Panc1 (cell line): Measurements from ENCODE around the gene KRT5. TPM values are rescaled to one million over a fixed set of nuclear protein-coding genes. Genes with fewer than 3 reads are reported as not detected.

Source experiments
- ATAC-seq: fragments of 200-7000 bp; cut with Tn5 transposase; 2 replicates; pipeline ENCODE4 v1.9.1; 2020; ENCODE audit warnings: mild to moderate bottlenecking, moderate library complexity
- BruUV-seq: library from RNA; stranded (reverse); fragments of 400-500 nt; replicated peaks from 2 replicates; lab custom pipeline; 2021; lab: Mats Ljungman, UMichigan
- CTCF ChIA-PET: fragments of 300-600 bp; sonication (Branson Sonifier 250); formaldehyde crosslinking; loops from one replicate; lab custom pipeline; 2022; ENCODE audit warnings: antibody characterized with exemption; lab: Charles Lee
- POLR2A ChIA-PET: fragments of 300-600 bp; sonication (Branson Sonifier 250); formaldehyde crosslinking; loops from one replicate; lab custom pipeline; 2022; ENCODE audit warnings: antibody characterized with exemption; lab: Charles Lee
- DNase-seq: peaks from one replicate; pipeline ENCODE4 v3.0.0-alpha.2; 2010; ENCODE audit warnings: low read depth, low spot score
- H3K27ac ChIP-seq: 2 replicates; pipeline ENCODE4 v1.5.1; 2011; ENCODE audit warnings: mild to moderate bottlenecking, low read length, inconsistent platforms
- H3K27me3 ChIP-seq: fragments of 200-500 bp; sonication (Bioruptor generic); 2 replicates; pipeline ENCODE4 v1.6.0; 2014; ENCODE audit warnings: low read length, inconsistent platforms; ENCODE audit not compliant: control insufficient read depth, insufficient read depth
- H3K36me3 ChIP-seq: fragments of 200-500 bp; sonication (Bioruptor generic); 2 replicates; pipeline ENCODE4 v1.5.1; 2014; ENCODE audit warnings: inconsistent platforms, mild to moderate bottlenecking, low read length, moderate library complexity; ENCODE audit not compliant: control insufficient read depth, insufficient read depth
- H3K4me1 ChIP-seq: 2 replicates; pipeline ENCODE4 v1.5.1; 2011; ENCODE audit warnings: inconsistent platforms, mild to moderate bottlenecking, low read length, moderate library complexity; ENCODE audit not compliant: control insufficient read depth, insufficient read depth
- H3K4me3 ChIP-seq, 2 experiments: 2 replicates each; pipeline ENCODE4 v1.5.1; 2011 to 2012; ENCODE audit warnings: low read depth in 2 of 2, low read length in 2 of 2, mild to moderate bottlenecking in 2 of 2, inconsistent platforms in 1 of 2, moderate library complexity in 1 of 2
- H3K9me3 ChIP-seq: fragments of 200-500 bp; sonication (Bioruptor generic); 2 replicates; pipeline ENCODE4 v1.5.1; 2014; ENCODE audit warnings: low read depth, mild to moderate bottlenecking, inconsistent platforms, low read length, moderate library complexity; ENCODE audit not compliant: control insufficient read depth, insufficient read depth
- CTCF ChIP-seq: fragments of 450-650 bp; IDR thresholded peaks from 2 replicates; pipeline ENCODE4 v1.5.1; 2017; ENCODE audit warnings: mild to moderate bottlenecking
- POLR2AphosphoS5 ChIP-seq: IDR thresholded peaks from 2 replicates; pipeline ENCODE4 v1.6.1; 2012; ENCODE audit warnings: mild to moderate bottlenecking, low read depth, low read length, moderate library complexity
- REST ChIP-seq, 2 experiments: IDR thresholded peaks; 2 replicates each; pipeline ENCODE4 v1.6.1; 2011 to 2012; ENCODE audit warnings: low read depth in 2 of 2, control low read depth in 1 of 2, low read length in 1 of 2, mild to moderate bottlenecking in 1 of 2, moderate library complexity in 1 of 2; ENCODE audit not compliant: insufficient read depth in 1 of 2
- SIN3A ChIP-seq: IDR thresholded peaks from 2 replicates; pipeline ENCODE4 v1.6.1; 2012; ENCODE audit warnings: low read depth, mild to moderate bottlenecking, low read length, moderate library complexity, borderline replicate concordance; ENCODE audit not compliant: insufficient read depth
- TCF7L2 ChIP-seq: IDR thresholded peaks from 2 replicates; pipeline ENCODE4 v1.6.1; 2011; ENCODE audit warnings: mild to moderate bottlenecking, low read depth, low read length, inconsistent platforms
- in situ Hi-C: cut with HindIII; loops from 2 replicates; pipeline ENCODE4 v1.10.0; 2016; ENCODE audit warnings: low sequenced_read_pairs, low pct_unique_long_range_greater_than_20kb
- intact Hi-C: fragments of 100-400 bp; cut with micrococcal nuclease; formaldehyde crosslinking; loops from one replicate; pipeline ENCODE4 v1.10.0; 2022; ENCODE audit not compliant: unreplicated experiment
- total RNA-seq: library from RNA; stranded (reverse); gene quantifications from one replicate; pipeline ENCODE4 v1.2.1, GENCODE V29; 2021; ENCODE audit not compliant: unreplicated experiment

KRT5 gene
- total RNA-seq, 1 experiment from 2014 or later: not detected

GRCh38 chr12:52546126-52546525 is 25.9 kb upstream of the KRT5 start:
- H3K36me3 ChIP-seq: no peaks in the 10 kb centered on the region
- H3K9me3 ChIP-seq: no peaks in the 10 kb centered on the region
- ChIA-PET CTCF (no interaction called here), POLR2A (no interaction called here)
- in situ Hi-C loops: no loop called here
- intact Hi-C loops: no loop called here
- H3K4me3 ChIP-seq: no peak overlapping the region
- no peaks in the 10 kb centered on the region for H3K4me1 ChIP-seq
- no peak overlapping the region for H3K27ac ChIP-seq
- DNase-seq (no peak), ATAC-seq (no peak)
- peaks cover 6% of the 10 kb centered on the region for H3K27me3 ChIP-seq
- BruUV-seq: no TSS peak
- no peak for TF ChIP-seq SIN3A
- TF ChIP-seq TCF7L2: no peak
- no peak for TF ChIP-seq POLR2AphosphoS5
- no peak for TF ChIP-seq CTCF
- TF ChIP-seq REST (IDR thresholded peaks at IDR 0.05; ENCODE audit: insufficient read depth in 1 of 2, low read depth in 2 of 2, low read length in 1 of 2): no peak

- BruUV-seq: no TSS peak
- in situ Hi-C loops (no loop called here), intact Hi-C loops (no loop called here)
- TF ChIP-seq POLR2AphosphoS5 (no peak), TCF7L2 (no peak), SIN3A (no peak), REST (IDR thresholded peaks at IDR 0.05; ENCODE audit: insufficient read depth in 1 of 2, low read depth in 2 of 2, low read length in 1 of 2) (no peak), CTCF (no peak)
- ATAC-seq (no peak; the same call in 1 of the 2 replicates), DNase-seq (no peak)
- H3K27ac ChIP-seq: no peak overlapping the region
- no peaks in the 10 kb centered on the region for H3K36me3 ChIP-seq
- CTCF ChIA-PET: interaction anchor here (0.6 kb wide), 1 partner anchor 36 kb away, joined by 8 read pairs; no protein-coding TSS in a partner anchor
- no peaks in the 10 kb centered on the region for H3K27me3 ChIP-seq
- H3K4me3 ChIP-seq: no peak overlapping the region
- peaks cover 2% of the 10 kb centered on the region for H3K4me1 ChIP-seq
- H3K9me3 ChIP-seq: no peaks in the 10 kb centered on the region
- POLR2A ChIA-PET: no interaction called here
These were observed 24.0 kb upstream of the KRT5 start for GRCh38 chr12:52543985-52544883.
